Gastrocnemius medialis (tissue), 4 donors: Measurements from ENCODE around the gene GLB1L2. TPM values are rescaled to one million over a fixed set of nuclear protein-coding genes. Genes with fewer than 3 reads are reported as not detected.
A peak's percentile ranks its signal among the peaks of the same experiment; 100 is the strongest.

Experiments used
- ATAC-seq, 2 donors: fragments of 150-250 bp; one replicate each; pipeline ENCODE4 v1.9.1; 2016
- DNase-seq, 2 donors: peaks; one replicate each; pipeline ENCODE4 v3.0.0-alpha.2; 2019
- H3K27ac ChIP-seq, 4 donors: fragments of 200-600 bp; sonication (generic); 1 replicate in 1 of 4; 2 replicates in 3 of 4; pipeline ENCODE4 v1.5.1; 2016 to 2018; ENCODE audit warnings: mild to moderate bottlenecking in 2 of 4, moderate library complexity in 1 of 4
- H3K27me3 ChIP-seq, 3 donors: fragments of 200-600 bp; sonication (generic) in 2 of 3; 1 replicate in 1 of 3; 2 replicates in 2 of 3; pipeline versions ENCODE4 v1.5.1 to v1.6.0; 2016 to 2019; ENCODE audit warnings: mild to moderate bottlenecking in 1 of 3, moderate library complexity in 1 of 3
- H3K36me3 ChIP-seq, 2 donors: fragments of 200-600 bp; sonication (generic) in 1 of 2; one replicate each; pipeline ENCODE4 v1.5.1; 2017 to 2018
- H3K4me1 ChIP-seq, 2 donors: fragments of 200-600 bp; sonication (generic) in 1 of 2; one replicate each; pipeline ENCODE4 v1.5.1; 2016 to 2017; ENCODE audit warnings: mild to moderate bottlenecking in 2 of 2
- H3K4me3 ChIP-seq, 4 donors: fragments of 200-600 bp; sonication (generic) in 3 of 4; 1 replicate in 1 of 4; 2 replicates in 3 of 4; pipeline ENCODE4 v1.5.1; 2016 to 2019; ENCODE audit warnings: mild to moderate bottlenecking in 2 of 4
- H3K9me3 ChIP-seq, 3 donors: fragments of 200-600 bp; sonication (generic) in 2 of 3; 1 replicate in 1 of 3; 2 replicates in 2 of 3; pipeline ENCODE4 v1.5.1; 2016 to 2019
- POLR2A ChIP-seq, 2 donors: fragments of 450-650 bp; IDR thresholded peaks; one replicate each; pipeline ENCODE4 v1.6.1; 2017; ENCODE audit warnings: antibody characterized with exemption in 2 of 2, mild to moderate bottlenecking in 2 of 2, moderate library complexity in 2 of 2
- in situ Hi-C, 4 donors: fragments of 200-750 bp; cut with MboI; loops; one replicate each; pipeline versions ENCODE4 v1.15.0 to v1.8.0; 2017; ENCODE audit warnings: low sequenced_read_pairs in 4 of 4
- intact Hi-C: fragments of 100-400 bp; cut with DNase I; formaldehyde crosslinking; loops from one replicate; pipeline ENCODE4 v1.15.1; 2023; ENCODE audit warnings: low total_unique reads
- total RNA-seq, 4 donors: library from RNA; depleted of rRNA; stranded (reverse); fragments of >200 nt; gene quantifications; one replicate each; pipeline versions ENCODE4 v1.1.0 to v1.2.3, GENCODE V29; 2016
- TF ChIP-seq, protein P1 (sequence below), 5 experiments: fragments of 450-650 bp in 3 of 5; fragments of 200-600 bp in 2 of 5; sonication (generic) in 2 of 5; IDR thresholded peaks in 4 of 5; conservative IDR thresholded peaks in 1 of 5; 1 replicate in 4 of 5; 2 replicates in 1 of 5; pipeline ENCODE4 v1.5.1; 2016 to 2019; ENCODE audit warnings: antibody characterized with exemption in 5 of 5, mild to moderate bottlenecking in 3 of 5, moderate library complexity in 3 of 5

The GLB1L2 gene
- total RNA-seq, 4 donors from 2014 or later = 0.33 to 2.9 (median 0.76) TPM; not detected in 1

DNA sequence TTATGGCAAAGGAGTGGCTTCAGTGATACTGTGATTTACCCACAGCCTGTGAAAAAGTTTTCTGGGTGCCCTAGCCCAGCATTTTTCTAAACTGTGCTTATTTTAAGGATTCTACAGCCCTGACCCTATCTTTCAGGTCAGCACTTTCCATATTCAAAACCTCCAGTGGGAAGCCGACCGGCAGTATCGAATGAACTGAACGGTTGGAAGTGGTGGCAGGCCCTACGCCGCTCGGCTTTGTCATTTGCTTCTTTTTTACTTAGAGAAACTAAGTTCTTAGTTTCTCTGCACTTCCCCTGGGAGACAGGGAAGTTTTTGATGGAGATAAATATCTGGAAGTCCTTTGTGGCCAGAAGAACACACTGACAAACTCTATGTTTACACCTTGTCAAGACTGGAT is 994 bp downstream of the GLB1L2 start:
- H3K9me3 ChIP-seq = no peaks in the 10 kb centered on the region
- ATAC-seq = no peak
- peak overlapping the region in 2 of 4 donors; percentile 58 to 69 for H3K4me3 ChIP-seq
- no peak overlapping the region for H3K27ac ChIP-seq
- peaks cover 0 to 6% (median 2%) of the 10 kb centered on the region in 3 donors for H3K27me3 ChIP-seq
- no peak for DNase-seq
- TF ChIP-seq, protein P1, sequence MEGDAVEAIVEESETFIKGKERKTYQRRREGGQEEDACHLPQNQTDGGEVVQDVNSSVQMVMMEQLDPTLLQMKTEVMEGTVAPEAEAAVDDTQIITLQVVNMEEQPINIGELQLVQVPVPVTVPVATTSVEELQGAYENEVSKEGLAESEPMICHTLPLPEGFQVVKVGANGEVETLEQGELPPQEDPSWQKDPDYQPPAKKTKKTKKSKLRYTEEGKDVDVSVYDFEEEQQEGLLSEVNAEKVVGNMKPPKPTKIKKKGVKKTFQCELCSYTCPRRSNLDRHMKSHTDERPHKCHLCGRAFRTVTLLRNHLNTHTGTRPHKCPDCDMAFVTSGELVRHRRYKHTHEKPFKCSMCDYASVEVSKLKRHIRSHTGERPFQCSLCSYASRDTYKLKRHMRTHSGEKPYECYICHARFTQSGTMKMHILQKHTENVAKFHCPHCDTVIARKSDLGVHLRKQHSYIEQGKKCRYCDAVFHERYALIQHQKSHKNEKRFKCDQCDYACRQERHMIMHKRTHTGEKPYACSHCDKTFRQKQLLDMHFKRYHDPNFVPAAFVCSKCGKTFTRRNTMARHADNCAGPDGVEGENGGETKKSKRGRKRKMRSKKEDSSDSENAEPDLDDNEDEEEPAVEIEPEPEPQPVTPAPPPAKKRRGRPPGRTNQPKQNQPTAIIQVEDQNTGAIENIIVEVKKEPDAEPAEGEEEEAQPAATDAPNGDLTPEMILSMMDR (IDR thresholded peaks at IDR 0.05 in 4 of 5, conservative IDR thresholded peaks at IDR 0.05 in 1 of 5) = no peak
- no peak for TF ChIP-seq POLR2A (IDR thresholded peaks at IDR 0.05)
- H3K4me1 ChIP-seq = peaks cover 0 to 13% of the 10 kb centered on the region in 2 donors
- intact Hi-C loops = loop anchor here (10.0 kb wide), 2 partner anchors 108 to 298 kb away; partner anchors contain the start of genes NCAPD3 and VPS26B
- H3K36me3 ChIP-seq = no peaks in the 10 kb centered on the region
- in situ Hi-C loops = no loop called here

DNA sequence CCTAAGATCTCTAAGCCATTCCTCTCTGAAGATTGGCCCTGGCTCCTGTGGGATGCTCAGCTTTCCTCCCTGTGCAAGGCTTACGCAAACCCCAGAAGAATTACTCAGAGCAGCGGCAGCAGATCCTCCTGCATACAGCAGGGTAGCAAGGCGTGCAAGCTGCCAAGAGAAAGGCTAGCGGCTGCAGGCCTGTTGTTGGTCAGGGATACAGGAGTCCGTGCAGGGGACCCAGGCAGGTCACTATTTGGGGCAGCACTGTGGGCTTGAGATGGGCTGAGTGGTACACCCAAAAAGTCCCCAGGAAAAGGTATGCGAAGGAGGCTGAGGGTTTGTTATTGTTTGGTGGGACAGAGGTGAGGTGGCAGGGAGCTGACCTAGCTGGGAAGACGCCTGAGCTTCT is 1.5 kb downstream of the GLB1L2 start:
- TF ChIP-seq, protein P1 (IDR thresholded peaks at IDR 0.05 in 4 of 5, conservative IDR thresholded peaks at IDR 0.05 in 1 of 5) = no peak
- no peak for TF ChIP-seq POLR2A (IDR thresholded peaks at IDR 0.05)
- in situ Hi-C loops = no loop called here
- Histone ChIP-seq H3K36me3 (no peaks in the 10 kb centered on the region), H3K27ac (no peak overlapping the region), H3K9me3 (no peaks in the 10 kb centered on the region), H3K4me3 (no peak overlapping the region), H3K4me1 (peaks cover 0 to 13% of the 10 kb centered on the region in 2 donors), H3K27me3 (peaks cover 0 to 6% (median 2%) of the 10 kb centered on the region in 3 donors)
- intact Hi-C loops = loop anchor here (10.0 kb wide), 2 partner anchors 109 to 299 kb away; partner anchors contain the start of genes NCAPD3 and VPS26B
- no peak for DNase-seq
- ATAC-seq = no peak

DNA sequence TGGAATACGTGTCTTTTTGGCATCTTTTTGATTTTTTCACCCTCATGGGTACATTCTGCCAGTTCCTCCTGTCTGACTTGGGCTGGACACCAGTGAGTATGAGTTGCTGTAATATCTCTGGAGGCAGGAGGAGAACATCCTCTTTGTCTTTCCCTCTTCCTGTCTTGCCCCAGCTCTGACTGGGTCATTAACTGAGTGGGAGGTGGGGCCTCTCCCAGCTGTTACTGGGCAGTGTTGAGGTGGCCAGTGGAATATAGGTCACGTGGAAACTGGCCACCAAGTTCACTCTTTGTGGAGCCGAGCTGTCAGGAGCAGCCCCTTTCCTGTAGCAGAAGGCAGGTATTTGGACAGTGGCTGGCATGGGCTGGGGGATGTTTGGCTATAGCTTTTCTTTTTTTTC is 2.2 kb downstream of the GLB1L2 start:
- in situ Hi-C loops = no loop called here
- no peak for ATAC-seq
- peaks cover 0 to 13% of the 10 kb centered on the region in 2 donors for H3K4me1 ChIP-seq
- H3K4me3 ChIP-seq = no peak overlapping the region
- no peak overlapping the region for H3K27ac ChIP-seq
- H3K27me3 ChIP-seq = peaks cover 0 to 6% (median 2%) of the 10 kb centered on the region in 3 donors
- DNase-seq = no peak
- H3K9me3 ChIP-seq = no peaks in the 10 kb centered on the region
- TF ChIP-seq, protein P1 (IDR thresholded peaks at IDR 0.05 in 4 of 5, conservative IDR thresholded peaks at IDR 0.05 in 1 of 5) = no peak
- no peak for TF ChIP-seq POLR2A (IDR thresholded peaks at IDR 0.05)
- H3K36me3 ChIP-seq = no peaks in the 10 kb centered on the region
- intact Hi-C loops = loop anchor here (10.0 kb wide), 2 partner anchors 109 to 299 kb away; partner anchors contain the start of genes NCAPD3 and VPS26B

DNA sequence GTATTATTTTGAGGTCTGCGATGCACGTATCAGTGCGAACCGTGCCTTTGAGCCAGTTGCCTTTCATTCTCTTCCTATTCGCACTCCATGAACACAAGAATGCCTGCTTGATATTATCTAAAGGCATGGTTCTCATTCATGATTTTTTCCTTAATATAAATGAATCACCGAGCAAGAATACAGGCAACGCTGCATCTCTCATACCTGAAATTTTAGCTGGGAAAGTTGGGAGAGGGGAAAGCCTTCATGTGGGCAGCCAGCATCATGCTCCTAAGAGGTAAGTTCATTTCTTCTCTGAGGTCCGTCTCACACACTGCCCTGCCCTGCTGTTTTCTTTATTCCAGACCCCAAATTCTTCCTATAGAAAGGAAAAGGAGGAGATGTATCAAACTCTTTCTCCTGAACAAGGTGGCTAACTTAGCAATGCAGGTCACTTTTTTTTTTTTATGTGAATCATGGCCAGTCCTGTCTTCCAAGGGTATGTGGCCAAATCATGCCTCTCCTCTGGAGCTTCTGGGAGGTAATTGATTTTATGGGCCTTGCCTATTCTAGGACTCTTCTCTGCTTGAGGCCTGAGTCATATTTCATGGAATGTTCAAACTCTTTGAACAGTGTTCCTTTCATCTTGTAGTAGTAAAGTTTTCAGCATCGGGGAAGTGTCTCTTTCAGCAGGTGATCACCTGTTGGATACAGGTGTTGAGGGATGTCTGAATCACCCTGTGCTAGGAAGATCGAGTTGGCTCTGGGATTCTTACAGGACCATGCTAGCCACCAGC is 3.2 kb downstream of the GLB1L2 start:
- peaks cover 0 to 6% (median 2%) of the 10 kb centered on the region in 3 donors for H3K27me3 ChIP-seq
- in situ Hi-C loops = no loop called here

More for the DNA sequence above, 3.2 kb downstream of the GLB1L2 start:
- DNase-seq = no peak
- no peaks in the 10 kb centered on the region for H3K36me3 ChIP-seq
- H3K9me3 ChIP-seq = no peaks in the 10 kb centered on the region
- TF ChIP-seq, protein P1 (IDR thresholded peaks at IDR 0.05 in 4 of 5, conservative IDR thresholded peaks at IDR 0.05 in 1 of 5) = no peak
- no peak for TF ChIP-seq POLR2A (IDR thresholded peaks at IDR 0.05)
- H3K4me3 ChIP-seq = no peak overlapping the region
- peaks cover 0 to 13% of the 10 kb centered on the region in 2 donors for H3K4me1 ChIP-seq
- no peak for ATAC-seq
- intact Hi-C loops = loop anchor here (10.0 kb wide), 2 partner anchors 110 to 300 kb away; partner anchors contain the start of genes NCAPD3 and VPS26B
- H3K27ac ChIP-seq = no peak overlapping the region
